Skin of body (tissue), 2 donors: ENCODE measurements around the gene LINC01488. TPM values are rescaled to one million over a fixed set of nuclear protein-coding genes. Genes with fewer than 3 reads are reported as not detected.

ENCODE experiments used
- DNase-seq: peaks from one replicate; lab custom pipeline; 2025; lab: John Stamatoyannopoulos, UW
- total RNA-seq: library from RNA; depleted of rRNA; stranded (reverse); fragments of >200 nt; gene quantifications from one replicate; pipeline ENCODE4 v1.2.3, GENCODE V29; 2014

The LINC01488 gene
- total RNA-seq, 1 donor from 2014 or later, result not detected

GRCh38 chr11:69525516-69526452 lies 44.3 kb downstream of the LINC01488 start:
- DNase-seq, result no peak

GRCh38 chr11:69526453-69526810 lies 45.0 kb downstream of the LINC01488 start:
- DNase-seq, result no peak

- DNase-seq, result no peak
Observed at GRCh38 chr11:69529001-69529400, 47.5 kb downstream of the LINC01488 start.

GRCh38 chr11:69530278-69531070 lies 49.0 kb downstream of the LINC01488 start:
- no peak for DNase-seq

GRCh38 chr11:69531071-69531716 lies 49.7 kb downstream of the LINC01488 start:
- DNase-seq, result no peak

GRCh38 chr11:69531717-69532088 lies 50.2 kb downstream of the LINC01488 start:
- DNase-seq, result no peak

GRCh38 chr11:69533296-69534165 lies 52.1 kb downstream of the LINC01488 start:
- DNase-seq, result no peak

- DNase-seq, result no peak
Observed at GRCh38 chr11:69534166-69534530, 52.7 kb downstream of the LINC01488 start.

- DNase-seq, result no peak
Observed at GRCh38 chr11:69535908-69536307, 54.4 kb downstream of the LINC01488 start.

- DNase-seq, result no peak
Observed at GRCh38 chr11:69536406-69536805, 54.9 kb downstream of the LINC01488 start.

GRCh38 chr11:69537126-69537525 lies 55.7 kb downstream of the LINC01488 start:
- DNase-seq, result no peak

GRCh38 chr11:69537855-69538640 lies 56.6 kb downstream of the LINC01488 start:
- DNase-seq, result no peak

GRCh38 chr11:69538854-69539253 lies 57.4 kb downstream of the LINC01488 start:
- no peak for DNase-seq

- no peak for DNase-seq
Observed at GRCh38 chr11:69539416-69540117, 58.1 kb downstream of the LINC01488 start.

GRCh38 chr11:69540118-69541000 lies 58.9 kb downstream of the LINC01488 start:
- no peak for DNase-seq

GRCh38 chr11:69541001-69541285 lies 59.5 kb downstream of the LINC01488 start:
- no peak for DNase-seq

GRCh38 chr11:69541501-69542313 lies 60.2 kb downstream of the LINC01488 start:
- no peak for DNase-seq
